ENCODE results near the gene ITPRIPL1.

DNA sequence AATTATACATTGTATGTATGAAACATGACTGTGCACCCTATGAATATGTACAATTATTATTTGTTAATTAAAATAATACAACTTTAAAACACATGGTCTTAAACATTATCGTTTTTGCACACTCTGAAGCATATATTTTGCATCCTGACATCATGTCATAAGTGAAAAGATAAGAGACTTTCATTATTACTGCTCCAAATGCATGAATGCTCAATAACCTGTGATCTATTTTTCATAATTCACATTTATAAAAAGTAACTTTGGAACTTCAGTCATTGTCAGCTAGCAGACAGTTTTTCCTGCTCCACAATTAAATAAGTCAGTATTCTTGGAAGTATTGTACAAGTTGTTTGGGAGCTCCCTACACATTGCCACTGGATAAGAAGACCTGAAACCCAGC is 1.3 kb upstream of the ITPRIPL1 start:
- no peak for TF ChIP-seq CTCF (IDR thresholded peaks at IDR 0.05; ENCODE audit: control extremely low read depth in 1 of 3, insufficient read depth in 1 of 3, low read depth in 1 of 3, low read length in 3 of 3)
- TF ChIP-seq RFX5 (IDR thresholded peaks at IDR 0.05; ENCODE audit: borderline replicate concordance, low read depth, low read length) = no peak
- no peak for TF ChIP-seq POLR2A (IDR thresholded peaks at IDR 0.05; ENCODE audit: control extremely low read depth in 1 of 2, low read depth in 2 of 2, low read length in 2 of 2)
- no peak for TF ChIP-seq RAD21 (IDR thresholded peaks at IDR 0.05 in 1 of 2, conservative IDR thresholded peaks at IDR 0.05 in 1 of 2; ENCODE audit: low read depth in 2 of 2, low read length in 2 of 2)
- TF ChIP-seq JUND (IDR thresholded peaks at IDR 0.05; ENCODE audit: low read length) = no peak
- TF ChIP-seq HDAC6 (IDR thresholded peaks at IDR 0.05; ENCODE audit: low read depth, low read length) = no peak
- TF ChIP-seq SUZ12 (IDR thresholded peaks at IDR 0.05; ENCODE audit: low read length) = no peak
- TF ChIP-seq POLR2AphosphoS5 (IDR thresholded peaks at IDR 0.05; ENCODE audit: low read depth, low read length) = no peak
- no peak for TF ChIP-seq CHD2 (IDR thresholded peaks at IDR 0.05; ENCODE audit: low read length)
- no peak for TF ChIP-seq EP300 (IDR thresholded peaks at IDR 0.05; ENCODE audit: borderline replicate concordance in 1 of 2, low read depth in 2 of 2, low read length in 2 of 2)

All from H1 (cell line).